PC-3 (cell line): Measurements from ENCODE around the gene SLC24A3. TPM values are rescaled to one million over a fixed set of nuclear protein-coding genes. Genes with fewer than 3 reads are reported as not detected.

ENCODE experiments used
- ATAC-seq: fragments of 200-7000 bp; cut with Tn5 transposase; 2 replicates; pipeline ENCODE4 v1.9.1; 2020; ENCODE audit warnings: mild to moderate bottlenecking, moderate library complexity
- BruUV-seq: library from RNA; stranded (reverse); fragments of 400-500 nt; replicated peaks from 2 replicates; lab custom pipeline; 2021; lab: Mats Ljungman, UMichigan
- CTCF ChIA-PET: fragments of 300-600 bp; sonication (Branson Sonifier 250); formaldehyde crosslinking; loops from one replicate; lab custom pipeline; 2022; ENCODE audit warnings: antibody characterized with exemption; lab: Charles Lee
- POLR2A ChIA-PET: fragments of 300-600 bp; sonication (Branson Sonifier 250); formaldehyde crosslinking; loops from one replicate; lab custom pipeline; 2022; ENCODE audit warnings: antibody characterized with exemption; ENCODE audit not compliant: unreplicated experiment; lab: Charles Lee
- DNase-seq: peaks from one replicate; pipeline ENCODE4 v3.0.0-alpha.2; 2015
- H2AFZ ChIP-seq: fragments of 300-600 bp; sonication (generic); 2 replicates; pipeline ENCODE4 v1.6.0; 2016; ENCODE audit warnings: antibody characterized with exemption, low read length
- H3F3A ChIP-seq: fragments of 300-600 bp; sonication (generic); one replicate; pipeline ENCODE4 v1.6.0; 2017; ENCODE audit warnings: antibody characterized with exemption, low read length, control low read depth, mild to moderate bottlenecking; ENCODE audit not compliant: unreplicated experiment
- H3K27ac ChIP-seq: fragments of 300-600 bp; sonication (generic); 2 replicates; pipeline ENCODE4 v1.5.1; 2016; ENCODE audit warnings: mild to moderate bottlenecking, low read length
- H3K27me3 ChIP-seq: fragments of 300-600 bp; sonication (generic); 2 replicates; pipeline ENCODE4 v1.6.1; 2016; ENCODE audit warnings: low read length, mixed read lengths
- H3K36me3 ChIP-seq: fragments of 300-600 bp; sonication (generic); 2 replicates; pipeline ENCODE4 v1.6.1; 2016; ENCODE audit warnings: low read depth, mixed run types, low read length, mixed read lengths
- H3K4me1 ChIP-seq: fragments of 300-600 bp; sonication (generic); 2 replicates; pipeline ENCODE4 v1.5.1; 2016; ENCODE audit warnings: low read length; ENCODE audit not compliant: insufficient read depth
- H3K4me2 ChIP-seq: fragments of 300-600 bp; sonication (generic); 2 replicates; pipeline ENCODE4 v1.6.0; 2016; ENCODE audit warnings: low read length
- H3K4me3 ChIP-seq: fragments of 300-600 bp; sonication (generic); 2 replicates; pipeline ENCODE4 v1.5.1; 2016; ENCODE audit warnings: mild to moderate bottlenecking, low read length, mixed read lengths
- H3K79me2 ChIP-seq: fragments of 300-600 bp; sonication (generic); 2 replicates; pipeline ENCODE4 v1.6.1; 2017; ENCODE audit warnings: low read length, mixed read lengths
- H3K9ac ChIP-seq: fragments of 300-600 bp; sonication (generic); 2 replicates; pipeline ENCODE4 v1.6.0; 2016; ENCODE audit warnings: mild to moderate bottlenecking, low read length
- H3K9me2 ChIP-seq: fragments of 300-600 bp; sonication (generic); replicated peaks from 2 replicates; pipeline ENCODE4 v1.6.1; 2016; ENCODE audit warnings: mixed run types, low read length, mixed read lengths
- H3K9me3 ChIP-seq: fragments of 300-600 bp; sonication (generic); 2 replicates; pipeline ENCODE4 v1.6.1; 2016; ENCODE audit warnings: low read length, mixed read lengths
- H4K20me1 ChIP-seq: fragments of 300-600 bp; sonication (generic); 2 replicates; pipeline ENCODE4 v1.6.1; 2016; ENCODE audit warnings: low read length, mixed read lengths
- EZH2 ChIP-seq: fragments of 300-600 bp; sonication (generic); IDR thresholded peaks from one replicate; pipeline ENCODE4 v1.6.1; 2017; ENCODE audit warnings: antibody characterized with exemption, mild to moderate bottlenecking, low read length; ENCODE audit not compliant: unreplicated experiment
- EZH2phosphoT487 ChIP-seq: fragments of 300-600 bp; sonication (generic); IDR thresholded peaks from 2 replicates; pipeline ENCODE4 v1.6.1; 2018; ENCODE audit warnings: mild to moderate bottlenecking, antibody characterized with exemption, low read length, borderline replicate concordance
- intact Hi-C: fragments of 100-400 bp; cut with micrococcal nuclease; formaldehyde crosslinking; loops from 2 replicates; pipeline ENCODE4 v1.9.0; 2023
- total RNA-seq: library from RNA; depleted of rRNA; stranded (reverse); fragments of >200 nt; gene quantifications from 2 replicates; pipeline ENCODE4 v1.2.3, GENCODE V29; 2014
- TF ChIP-seq, protein P1 (sequence below): fragments of 300-600 bp; sonication (generic); conservative IDR thresholded peaks from 2 replicates; pipeline ENCODE4 v1.5.1; 2017; ENCODE audit warnings: antibody characterized with exemption, low read depth, mild to moderate bottlenecking, low read length

Gene SLC24A3
- total RNA-seq, 1 experiment from 2014 or later: 0.11 TPM

DNA sequence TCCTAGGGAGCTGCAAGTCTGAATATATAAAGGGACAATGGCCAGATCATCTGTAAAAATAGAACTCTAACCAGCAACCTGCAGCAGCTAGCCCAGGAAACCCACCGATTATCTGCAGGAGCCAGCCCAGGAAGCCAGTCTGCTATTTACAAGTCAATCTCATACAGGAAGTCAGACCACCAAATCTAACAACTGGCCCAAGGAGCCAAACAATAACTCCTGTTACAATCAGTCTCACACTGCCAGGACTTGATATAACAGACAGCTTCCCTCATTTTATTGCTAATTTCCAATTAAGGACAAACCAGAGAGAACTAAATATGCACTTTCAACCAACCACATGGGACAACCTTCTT is 531.2 kb downstream of the SLC24A3 start:
- DNase-seq: no peak
- Histone ChIP-seq H3K9me3 (no peaks in the 10 kb centered on the region), H2AFZ (no peak overlapping the region), H3F3A (no peaks in the 10 kb centered on the region), H3K9me2 (no peaks in the 10 kb centered on the region), H3K27ac (no peak overlapping the region), H3K9ac (no peak overlapping the region), H3K4me1 (peaks cover 12% of the 10 kb centered on the region), H3K79me2 (no peaks in the 10 kb centered on the region), H3K4me2 (no peak overlapping the region), H3K36me3 (no peaks in the 10 kb centered on the region), H3K27me3 (no peaks in the 10 kb centered on the region), H4K20me1 (no peaks in the 10 kb centered on the region), H3K4me3 (no peak overlapping the region)
- ChIA-PET CTCF (no interaction called here), POLR2A (no interaction called here)
- intact Hi-C loops: no loop called here
- ATAC-seq: no peak
- TF ChIP-seq, protein P1, sequence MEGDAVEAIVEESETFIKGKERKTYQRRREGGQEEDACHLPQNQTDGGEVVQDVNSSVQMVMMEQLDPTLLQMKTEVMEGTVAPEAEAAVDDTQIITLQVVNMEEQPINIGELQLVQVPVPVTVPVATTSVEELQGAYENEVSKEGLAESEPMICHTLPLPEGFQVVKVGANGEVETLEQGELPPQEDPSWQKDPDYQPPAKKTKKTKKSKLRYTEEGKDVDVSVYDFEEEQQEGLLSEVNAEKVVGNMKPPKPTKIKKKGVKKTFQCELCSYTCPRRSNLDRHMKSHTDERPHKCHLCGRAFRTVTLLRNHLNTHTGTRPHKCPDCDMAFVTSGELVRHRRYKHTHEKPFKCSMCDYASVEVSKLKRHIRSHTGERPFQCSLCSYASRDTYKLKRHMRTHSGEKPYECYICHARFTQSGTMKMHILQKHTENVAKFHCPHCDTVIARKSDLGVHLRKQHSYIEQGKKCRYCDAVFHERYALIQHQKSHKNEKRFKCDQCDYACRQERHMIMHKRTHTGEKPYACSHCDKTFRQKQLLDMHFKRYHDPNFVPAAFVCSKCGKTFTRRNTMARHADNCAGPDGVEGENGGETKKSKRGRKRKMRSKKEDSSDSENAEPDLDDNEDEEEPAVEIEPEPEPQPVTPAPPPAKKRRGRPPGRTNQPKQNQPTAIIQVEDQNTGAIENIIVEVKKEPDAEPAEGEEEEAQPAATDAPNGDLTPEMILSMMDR: no peak
- TF ChIP-seq EZH2phosphoT487: no peak
- TF ChIP-seq EZH2: no peak
- no TSS peak for BruUV-seq

DNA sequence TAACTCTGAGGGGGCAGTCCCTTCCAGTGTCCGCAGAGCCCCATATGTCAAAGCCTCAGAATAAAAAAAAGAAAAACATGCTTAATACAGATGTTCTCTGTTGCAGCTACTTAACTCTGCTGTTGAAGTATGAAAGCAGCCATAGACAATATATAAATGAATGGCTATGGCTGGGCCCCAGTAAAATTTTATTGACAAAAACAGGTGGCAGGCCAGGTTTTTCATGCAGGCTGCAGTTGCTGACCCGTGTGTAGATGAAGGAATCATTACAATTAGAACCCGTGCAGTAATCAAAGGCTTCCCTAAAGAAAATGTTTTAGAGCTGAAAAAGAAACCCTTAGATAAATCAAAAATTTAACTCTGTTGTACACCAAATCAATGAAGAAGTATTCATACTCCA is 532.7 kb downstream of the SLC24A3 start:
- TF ChIP-seq EZH2phosphoT487 (no peak), EZH2 (no peak)
- no peak for ATAC-seq
- Histone ChIP-seq H3K79me2 (no peaks in the 10 kb centered on the region), H3K36me3 (no peaks in the 10 kb centered on the region), H3K27ac (no peak overlapping the region), H3K27me3 (no peaks in the 10 kb centered on the region), H3F3A (no peaks in the 10 kb centered on the region), H3K4me3 (no peak overlapping the region), H2AFZ (no peak overlapping the region), H3K9ac (no peak overlapping the region), H3K4me1 (no peaks in the 10 kb centered on the region), H4K20me1 (no peaks in the 10 kb centered on the region), H3K9me3 (no peaks in the 10 kb centered on the region), H3K9me2 (no peaks in the 10 kb centered on the region), H3K4me2 (no peak overlapping the region)
- BruUV-seq: no TSS peak
- DNase-seq: no peak
- CTCF ChIA-PET: no interaction called here
- intact Hi-C loops: no loop called here
- POLR2A ChIA-PET: no interaction called here

DNA sequence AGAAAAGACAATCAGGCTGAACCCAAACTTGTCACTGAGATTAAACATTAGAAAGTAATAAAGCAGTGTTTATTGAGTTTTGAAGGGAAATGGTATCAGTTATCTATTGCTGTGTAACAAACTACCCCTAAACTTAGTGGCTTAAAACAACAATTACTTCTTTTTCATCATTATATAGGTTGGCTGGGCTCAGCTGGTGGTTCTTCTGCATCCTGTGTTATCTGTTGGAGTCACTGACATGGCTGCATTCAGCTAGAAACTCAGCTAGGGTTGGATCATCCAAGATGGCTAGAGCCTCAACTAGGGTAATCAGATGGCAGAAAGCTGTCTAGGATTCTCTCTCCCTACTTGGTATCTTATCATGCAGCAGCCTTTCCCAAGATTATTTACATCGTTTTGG is 533.1 kb downstream of the SLC24A3 start:
- Histone ChIP-seq H3K4me2 (no peak overlapping the region), H3K4me1 (no peaks in the 10 kb centered on the region), H3K4me3 (no peak overlapping the region), H3K27ac (no peak overlapping the region), H3K9ac (no peak overlapping the region), H3K9me3 (no peaks in the 10 kb centered on the region), H3K79me2 (no peaks in the 10 kb centered on the region), H3F3A (no peaks in the 10 kb centered on the region), H3K9me2 (no peaks in the 10 kb centered on the region), H2AFZ (no peak overlapping the region), H3K36me3 (no peaks in the 10 kb centered on the region), H4K20me1 (no peaks in the 10 kb centered on the region), H3K27me3 (no peaks in the 10 kb centered on the region)
- POLR2A ChIA-PET: no interaction called here
- intact Hi-C loops: no loop called here
- DNase-seq: no peak
- TF ChIP-seq, protein P1: no peak
- TF ChIP-seq EZH2phosphoT487: no peak
- TF ChIP-seq EZH2: no peak
- BruUV-seq: no TSS peak
- CTCF ChIA-PET: interaction anchor here (0.6 kb wide), 1 partner anchor 81 kb away, joined by 3 read pairs; no protein-coding TSS in a partner anchor
- ATAC-seq: no peak
